Measurements from ENCODE around the gene CD300LD. TPM values are rescaled to one million over a fixed set of nuclear protein-coding genes. Genes with fewer than 3 reads are reported as not detected.

Gene CD300LD
- total RNA-seq, 1 donor from 2014 or later: not detected

GRCh38 chr17:74573169-74573568, 18.9 kb downstream of the CD300LD start:
- DNase-seq (ENCODE audit: low read depth): no peak
- H3K27me3 ChIP-seq (ENCODE audit: control insufficient read depth, insufficient read depth, low read length): no peaks in the 10 kb centered on the region
- TF ChIP-seq CTCF (IDR thresholded peaks at IDR 0.05; ENCODE audit: insufficient read depth, low read length, poor library complexity, severe bottlenecking): peak; percentile 8
- H3K4me3 ChIP-seq (ENCODE audit: low read depth, low read length): no peak overlapping the region
- no peaks in the 10 kb centered on the region for H3K36me3 ChIP-seq (ENCODE audit: control insufficient read depth, insufficient read depth, low read length)

GRCh38 chr17:74571621-74572270, 20.3 kb downstream of the CD300LD start:
- H3K27me3 ChIP-seq (ENCODE audit: control insufficient read depth, insufficient read depth, low read length): no peaks in the 10 kb centered on the region
- no peak overlapping the region for H3K4me3 ChIP-seq (ENCODE audit: low read depth, low read length)
- TF ChIP-seq CTCF (IDR thresholded peaks at IDR 0.05; ENCODE audit: insufficient read depth, low read length, poor library complexity, severe bottlenecking): no peak
- no peaks in the 10 kb centered on the region for H3K36me3 ChIP-seq (ENCODE audit: control insufficient read depth, insufficient read depth, low read length)
- no peak for DNase-seq (ENCODE audit: low read depth)

GRCh38 chr17:74569020-74570003, 22.8 kb downstream of the CD300LD start:
- peak; percentile 98 for DNase-seq (ENCODE audit: low read depth)
- no peak for TF ChIP-seq CTCF (IDR thresholded peaks at IDR 0.05; ENCODE audit: insufficient read depth, low read length, poor library complexity, severe bottlenecking)
- H3K36me3 ChIP-seq (ENCODE audit: control insufficient read depth, insufficient read depth, low read length): no peaks in the 10 kb centered on the region
- no peak overlapping the region for H3K4me3 ChIP-seq (ENCODE audit: low read depth, low read length)
- H3K27me3 ChIP-seq (ENCODE audit: control insufficient read depth, insufficient read depth, low read length): no peaks in the 10 kb centered on the region

GRCh38 chr17:74568106-74568873, 23.8 kb downstream of the CD300LD start:
- H3K4me3 ChIP-seq (ENCODE audit: low read depth, low read length): no peak overlapping the region
- DNase-seq (ENCODE audit: low read depth): no peak
- H3K27me3 ChIP-seq (ENCODE audit: control insufficient read depth, insufficient read depth, low read length): no peaks in the 10 kb centered on the region
- H3K36me3 ChIP-seq (ENCODE audit: control insufficient read depth, insufficient read depth, low read length): no peaks in the 10 kb centered on the region
- no peak for TF ChIP-seq CTCF (IDR thresholded peaks at IDR 0.05; ENCODE audit: insufficient read depth, low read length, poor library complexity, severe bottlenecking)

GRCh38 chr17:74567397-74567796, 24.7 kb downstream of the CD300LD start, which contains the start of gene CD300H:
Gene CD300H (minus strand): TSS chr17:74567509.
- no peaks in the 10 kb centered on the region for H3K27me3 ChIP-seq (ENCODE audit: control insufficient read depth, insufficient read depth, low read length)
- H3K4me3 ChIP-seq (ENCODE audit: low read depth, low read length): no peak within 1 kb of the TSS
- H3K36me3 ChIP-seq (ENCODE audit: control insufficient read depth, insufficient read depth, low read length): no peaks in the 10 kb centered on the region
- TF ChIP-seq CTCF (IDR thresholded peaks at IDR 0.05; ENCODE audit: insufficient read depth, low read length, poor library complexity, severe bottlenecking): no peak
- DNase-seq (ENCODE audit: low read depth): no peak
